Activated CD8-positive, alpha-beta memory T cell treated with anti-CD3 and anti-CD28 coated beads for 36 hours (primary cell): ENCODE results near the gene PRKACB. TPM values are rescaled to one million over a fixed set of nuclear protein-coding genes. Genes with fewer than 3 reads are reported as not detected.
"Not testable (repeated sequence)": the region's sequence is repeated elsewhere in the genome, so short reads cannot be mapped to it uniquely, and the experiment has no call there.

ENCODE experiments used
- CTCF ChIA-PET: fragments of 350-600 bp; sonication (Branson Sonifier 250); formaldehyde crosslinking; loops from one replicate; lab custom pipeline; 2021; ENCODE audit warnings: antibody characterized with exemption; lab: Charles Lee
- POLR2A ChIA-PET: fragments of 350-600 bp; sonication (Branson Sonifier 250); formaldehyde crosslinking; loops from one replicate; lab custom pipeline; 2021; ENCODE audit warnings: antibody characterized with exemption; lab: Charles Lee
- total RNA-seq, 2 experiments: library from RNA; stranded (reverse); gene quantifications; one replicate each; pipeline ENCODE4 v1.2.3, GENCODE V29; 2021

The PRKACB gene
- total RNA-seq, 2 experiments from 2014 or later: 42.0 to 46.0 TPM

GRCh38 chr1:84257617-84258016, 113.5 kb downstream of the PRKACB start:
- ChIA-PET CTCF (no interaction called here), POLR2A (no interaction called here)

DNA sequence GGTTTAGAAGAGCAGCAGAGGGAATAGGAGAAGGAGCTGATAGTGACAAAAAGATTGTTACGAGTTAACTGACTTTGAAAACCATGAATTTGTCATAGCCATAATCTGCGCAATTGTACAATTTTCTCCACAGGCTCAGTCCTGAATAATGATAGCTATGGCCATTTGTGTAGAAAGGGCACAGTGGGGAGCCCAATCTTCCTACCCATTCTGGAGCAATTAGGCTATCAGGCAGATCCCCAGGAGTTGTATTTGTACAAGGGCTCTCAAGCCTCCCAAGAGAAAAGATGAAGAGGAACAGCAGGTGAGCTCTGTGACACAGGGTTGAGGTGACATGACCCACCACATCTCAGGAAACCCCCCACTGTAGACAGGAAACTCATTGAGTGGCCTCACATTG, 115.3 kb downstream of the PRKACB start:
- CTCF ChIA-PET: no interaction called here
- POLR2A ChIA-PET: no interaction called here

- ChIA-PET POLR2A (no interaction called here), CTCF (no interaction called here)
Observed at GRCh38 chr1:84259989-84260388, 115.9 kb downstream of the PRKACB start.

- ChIA-PET POLR2A (no interaction called here), CTCF (no interaction called here)
Observed at GRCh38 chr1:84260852-84261518, 116.9 kb downstream of the PRKACB start.

DNA sequence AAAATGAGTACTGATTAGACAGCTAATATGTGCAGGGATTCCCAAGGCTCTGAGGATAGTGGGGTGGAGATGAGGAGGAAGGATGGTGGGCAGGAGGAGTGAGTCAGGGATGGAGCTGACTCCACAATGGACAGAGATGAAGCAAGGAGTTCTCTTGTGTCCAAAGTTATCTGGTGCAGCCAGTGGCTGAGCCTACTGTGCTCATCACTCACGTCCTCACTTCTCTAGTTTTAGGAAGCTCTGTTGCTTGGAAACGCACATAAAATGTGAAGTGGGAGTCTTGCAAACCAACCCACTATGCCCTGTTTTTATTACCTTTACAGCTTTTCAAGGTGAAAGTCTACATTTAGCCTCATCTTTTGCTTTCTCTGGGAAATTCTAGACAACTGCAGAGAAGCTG, 120.9 kb downstream of the PRKACB start:
- ChIA-PET CTCF (no interaction called here), POLR2A (no interaction called here)

DNA sequence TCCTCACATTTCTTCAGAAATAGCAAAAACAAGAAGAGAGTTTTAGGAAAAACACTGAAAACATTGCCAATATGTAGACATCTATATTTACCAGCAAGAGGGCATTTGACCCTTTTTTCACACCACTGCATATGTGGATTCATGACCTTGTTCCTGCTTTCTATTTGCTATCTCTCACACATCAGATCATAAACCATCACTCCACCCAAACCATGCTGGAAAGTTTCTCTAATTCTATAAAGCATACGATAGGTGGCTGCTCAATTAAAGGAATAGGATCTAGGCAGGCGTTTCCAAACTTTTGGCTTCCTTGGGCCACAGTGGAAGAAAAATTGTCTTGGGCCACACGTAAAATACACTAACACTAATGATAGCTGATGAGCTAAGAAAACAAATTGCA, 121.8 kb downstream of the PRKACB start:
- POLR2A ChIA-PET: no interaction called here
- CTCF ChIA-PET: interaction anchor here (0.6 kb wide), 1 partner anchor 32 kb away, joined by 3 read pairs; no protein-coding TSS in a partner anchor

- ChIA-PET CTCF (interaction anchor here (0.6 kb wide), 1 partner anchor 31 kb away, joined by 3 read pairs; no protein-coding TSS in a partner anchor), POLR2A (no interaction called here)
Observed at GRCh38 chr1:84266748-84267147, 122.7 kb downstream of the PRKACB start.

- ChIA-PET POLR2A (no interaction called here), CTCF (no interaction called here)
Observed at GRCh38 chr1:84267476-84267875, 123.4 kb downstream of the PRKACB start.

- POLR2A ChIA-PET: no interaction called here
Observed at GRCh38 chr1:84268346-84268745, 124.3 kb downstream of the PRKACB start.

GRCh38 chr1:84269306-84269705, 125.2 kb downstream of the PRKACB start:
- CTCF ChIA-PET: no interaction called here
- POLR2A ChIA-PET: no interaction called here

More at GRCh38 chr1:84268346-84268745, 124.3 kb downstream of the PRKACB start:
- CTCF ChIA-PET: no interaction called here

- ChIA-PET POLR2A (no interaction called here), CTCF (no interaction called here)
Observed at GRCh38 chr1:84271441-84272151, 127.5 kb downstream of the PRKACB start.

DNA sequence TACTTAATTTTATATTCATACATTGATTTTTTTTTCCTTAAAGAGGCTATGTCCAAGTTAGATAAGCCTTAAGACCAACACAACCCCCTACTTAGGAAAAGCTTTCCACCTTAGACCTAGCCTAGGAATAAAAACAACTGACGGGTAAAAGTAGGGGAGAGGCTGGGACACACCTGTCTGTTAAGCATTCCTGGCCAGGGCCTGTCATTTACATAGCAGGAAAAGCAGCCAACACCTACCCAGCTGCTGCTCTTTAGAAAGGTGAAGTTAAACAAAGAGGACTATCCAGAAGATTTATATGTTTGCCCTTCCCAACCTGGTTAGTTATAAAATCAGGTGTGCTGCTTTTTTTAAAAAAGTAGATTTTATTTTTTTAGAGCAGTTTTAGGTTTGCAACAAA, 128.3 kb downstream of the PRKACB start:
- CTCF ChIA-PET: no interaction called here
- POLR2A ChIA-PET: no interaction called here

- CTCF ChIA-PET: no interaction called here
- POLR2A ChIA-PET: no interaction called here
Observed at GRCh38 chr1:84277343-84278059, 133.4 kb downstream of the PRKACB start.

DNA sequence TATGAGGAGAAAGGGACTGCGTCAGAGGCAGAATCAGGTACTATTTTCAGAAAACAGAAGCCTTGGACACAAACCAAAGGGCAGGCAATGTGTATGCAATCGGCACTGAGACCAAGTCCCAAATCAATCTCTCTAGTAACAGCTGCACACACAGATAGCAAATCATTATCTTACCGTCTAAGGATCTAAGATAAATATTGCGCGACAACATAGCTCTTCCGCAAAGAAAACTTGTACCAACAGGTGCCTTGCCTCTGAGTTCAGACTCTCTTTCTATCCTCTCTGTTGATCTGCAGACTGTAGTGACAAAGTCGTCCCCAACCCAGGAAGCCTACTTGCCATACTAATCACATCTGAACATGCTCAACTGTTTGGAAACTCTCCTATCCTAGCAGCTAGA, 134.8 kb downstream of the PRKACB start:
- ChIA-PET CTCF (no interaction called here), POLR2A (no interaction called here)

GRCh38 chr1:84280912-84281311, 136.8 kb downstream of the PRKACB start:
- CTCF ChIA-PET: no interaction called here

DNA sequence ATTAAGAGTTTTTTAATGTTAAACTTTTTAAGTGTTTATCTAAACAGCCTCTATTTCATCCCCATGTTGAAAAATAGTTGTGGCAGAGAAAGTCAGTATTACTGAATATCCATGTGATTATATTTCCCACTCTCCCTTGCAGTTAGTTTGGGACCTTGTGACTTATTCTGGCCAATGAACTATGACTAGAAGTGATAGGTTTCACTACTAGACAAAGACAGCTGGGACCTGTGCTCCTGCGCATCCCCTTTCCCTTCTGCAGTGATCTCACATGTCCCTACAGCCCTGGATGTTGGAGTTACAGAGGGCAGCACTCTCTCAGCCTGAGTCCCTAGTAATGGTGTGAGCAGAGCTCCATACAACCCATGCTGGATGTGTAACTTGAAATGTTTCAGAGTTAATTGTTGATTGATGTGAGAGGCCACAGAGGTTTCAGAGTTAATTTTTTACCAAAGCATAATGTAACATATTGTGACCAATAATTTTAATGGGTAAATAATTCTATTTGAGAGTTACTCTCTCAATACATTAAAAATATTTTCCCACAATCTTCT, 138.8 kb downstream of the PRKACB start:
- ChIA-PET POLR2A (no interaction called here), CTCF (no interaction called here)

More at GRCh38 chr1:84280912-84281311, 136.8 kb downstream of the PRKACB start:
- POLR2A ChIA-PET: no interaction called here

GRCh38 chr1:84283381-84283780, 139.3 kb downstream of the PRKACB start:
- ChIA-PET POLR2A (no interaction called here), CTCF (no interaction called here)

DNA sequence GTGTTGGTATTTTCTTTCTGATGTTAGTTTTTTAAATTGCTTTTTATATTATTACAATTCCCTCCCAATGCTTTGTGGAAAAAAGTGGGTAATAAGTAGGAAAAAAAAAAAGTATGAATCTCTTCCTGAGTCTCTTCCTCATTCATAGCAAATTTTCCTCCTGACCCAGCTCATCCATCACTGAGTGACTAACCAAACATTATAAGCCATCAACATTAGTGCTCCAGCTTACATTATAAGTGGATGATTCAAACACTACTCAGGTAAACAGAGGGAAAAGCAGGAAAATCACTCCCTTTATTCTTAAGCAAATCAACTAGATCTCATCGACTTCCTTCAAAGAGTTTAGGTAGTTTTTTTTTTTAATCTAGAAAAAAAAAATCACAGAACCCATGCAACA, 142.0 kb downstream of the PRKACB start:
- POLR2A ChIA-PET: no interaction called here
- CTCF ChIA-PET: no interaction called here

DNA sequence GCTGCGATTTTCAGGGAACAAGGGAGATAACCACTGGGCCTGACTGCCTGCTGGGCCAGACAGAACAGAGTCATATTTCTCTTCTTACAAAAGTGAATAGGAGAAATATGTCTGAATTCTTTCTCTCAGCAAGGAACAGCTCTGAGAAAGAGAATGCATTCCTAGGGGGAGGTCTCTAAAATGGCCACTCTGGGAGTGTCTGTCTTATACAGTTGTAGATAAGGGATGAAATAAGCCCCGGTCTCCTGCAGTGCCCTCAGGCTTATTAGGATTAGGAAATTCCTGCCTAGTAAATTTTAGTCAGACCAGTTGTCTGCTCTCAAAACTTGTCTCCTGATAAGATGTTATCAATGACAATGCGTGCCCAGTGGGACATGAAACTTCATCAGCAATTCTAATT, 143.3 kb downstream of the PRKACB start:
- POLR2A ChIA-PET, CTCF ChIA-PET: not testable (repeated sequence)
